Ovary (tissue), 9 donors: ENCODE measurements around the gene TXNRD3. TPM values are rescaled to one million over a fixed set of nuclear protein-coding genes. Genes with fewer than 3 reads are reported as not detected.

ENCODE experiments used
- DNase-seq, 5 donors: peaks; one replicate each; pipeline ENCODE4 v3.0.0-alpha.2; 2019 to 2020
- H3K27ac ChIP-seq, 2 donors: fragments of 200-600 bp; one replicate each; pipeline versions ENCODE4 v1.5.1 to v1.8.0; 2019 to 2022
- H3K27me3 ChIP-seq: fragments of 200-600 bp; one replicate; pipeline ENCODE4 v1.8.0; 2022
- H3K36me3 ChIP-seq: fragments of 200-600 bp; sonication (generic); one replicate; pipeline ENCODE4 v1.5.1; 2019
- H3K4me1 ChIP-seq: one replicate; pipeline ENCODE4 v1.8.1; 2013; ENCODE audit warnings: mild to moderate bottlenecking, moderate library complexity; ENCODE audit not compliant: insufficient read depth
- H3K4me3 ChIP-seq: fragments of 200-600 bp; sonication (generic); one replicate; pipeline ENCODE4 v1.5.1; 2017
- H3K9me3 ChIP-seq, 2 donors: fragments of 200-600 bp in 1 of 2; sonication (generic) in 1 of 2; one replicate each; pipeline versions ENCODE4 v1.5.1 to v1.8.1; 2013 to 2019; ENCODE audit warnings: mild to moderate bottlenecking in 1 of 2, moderate library complexity in 1 of 2
- CTCF ChIP-seq, 3 donors: fragments of 450-650 bp in 2 of 3; fragments of 200-600 bp in 1 of 3; IDR thresholded peaks; one replicate each; pipeline versions ENCODE4 v1.5.1 to v1.8.0; 2016 to 2022; ENCODE audit warnings: antibody characterized with exemption in 3 of 3, mild to moderate bottlenecking in 1 of 3
- EP300 ChIP-seq: sonication (generic); formaldehyde crosslinking; IDR thresholded peaks from one replicate; pipeline ENCODE4 v1.6.1; 2017; ENCODE audit warnings: antibody characterized with exemption
- POLR2A ChIP-seq: fragments of 450-650 bp; IDR thresholded peaks from one replicate; pipeline ENCODE4 v1.6.1; 2017; ENCODE audit warnings: antibody characterized with exemption, mild to moderate bottlenecking, moderate library complexity
- WGBS, 3 donors: extraction: QIAGEN DNeasy Blood & Tissue Kit in 1 of 3; methylation state at CpG; one replicate each; pipeline versions ENCODE4 v1.1.5 to v1.1.7; 2013 to 2017; 5-methylcytosine and 5-hydroxymethylcytosine counted together
- intact Hi-C, 4 donors: fragments of 100-400 bp; cut with DNase I; formaldehyde crosslinking; loops; one replicate each; pipeline versions ENCODE4 v1.11.0 to v1.15.1; 2022 to 2023
- polyA plus RNA-seq, 2 donors: library from polyadenylated mRNA; stranded (reverse); fragments of 200-250 nt in 1 of 2; fragments of 350-450 nt in 1 of 2; fragmentation: Illumina TruSeq in 1 of 2; extraction: RNeasy Lipid Tissue Mini Kit (QIAGEN cat#74804) in 1 of 2; gene quantifications; one replicate each; pipeline ENCODE4 v1.2.3, GENCODE V29; 2013 to 2014
- total RNA-seq, 7 donors: library from RNA; depleted of rRNA in 2 of 7; stranded (reverse); fragments of >200 nt in 2 of 7; fragmentation: NEBNext Ultra II Directional in 3 of 7; extraction: Animal tissue kit (Norgen Biotek cat#: 25700) in 3 of 7; gene quantifications; one replicate each; pipeline versions ENCODE4 v1.1.0 to v1.2.4, GENCODE V29; 2016 to 2023
- donor health status: DM: no; HTN: no; CAD: no; lungs with moderate emphysema.
- donor health status: DM: no; HTN: no; CAD: no.
- donor health status: Bipolar disorder and iron deficiency.
- donor health status: DM: yes; HTN: yes; CAD: no.
- donor health status: DM: no; HTN: no; CAD: no.
- donor health status: DM: yes; HTN: yes; CAD: no.

TXNRD3 gene
- total and polyA plus RNA-seq, 9 donors, result 10.1 to 25.3 (median 19.6) TPM

- 72 to 87% (median 77%) methylated on average over 8 of the region's 8 CpGs for WGBS, 3 donors
- peaks cover 1% of the 10 kb centered on the region for H3K4me1 ChIP-seq
- no peaks in the 10 kb centered on the region for H3K9me3 ChIP-seq
- DNase-seq, result no peak
- intact Hi-C loops, result no loop called here
- H3K27ac ChIP-seq, result no peak overlapping the region
- no peak for TF ChIP-seq CTCF (IDR thresholded peaks at IDR 0.05)
- no peak for TF ChIP-seq EP300
- TF ChIP-seq POLR2A, result no peak
- H3K36me3 ChIP-seq, result no peaks in the 10 kb centered on the region
- no peaks in the 10 kb centered on the region for H3K27me3 ChIP-seq
- no peak overlapping the region for H3K4me3 ChIP-seq
Measured at GRCh38 chr3:126656371-126657134, 1.6 kb upstream of the TXNRD3 start.

GRCh38 chr3:126655887-126656286, 963 bp upstream of the TXNRD3 start:
- H3K4me3 ChIP-seq, result no peak overlapping the region

GRCh38 chr3:126649556-126650092, 5.3 kb downstream of the TXNRD3 start:
- Histone ChIP-seq H3K4me1 (peaks cover 1% of the 10 kb centered on the region), H3K27ac (no peak overlapping the region), H3K27me3 (no peaks in the 10 kb centered on the region), H3K9me3 (no peaks in the 10 kb centered on the region), H3K4me3 (no peak overlapping the region), H3K36me3 (no peaks in the 10 kb centered on the region)
- WGBS, 3 donors, result 81 to 92% (median 89%) methylated on average over 2 of the region's 2 CpGs
- TF ChIP-seq EP300, result no peak
- TF ChIP-seq POLR2A, result no peak
- no peak for TF ChIP-seq CTCF (IDR thresholded peaks at IDR 0.05)
- no peak for DNase-seq
- intact Hi-C loops, result no loop called here

More at GRCh38 chr3:126655887-126656286, 963 bp upstream of the TXNRD3 start:
- H3K4me1 ChIP-seq, result peaks cover 1% of the 10 kb centered on the region
- 88 to 94% (median 92%) methylated on average over 11 of the region's 11 CpGs for WGBS, 3 donors
- H3K27ac ChIP-seq, result no peak overlapping the region
- TF ChIP-seq EP300 (no peak), CTCF (IDR thresholded peaks at IDR 0.05) (no peak), POLR2A (no peak)
- H3K9me3 ChIP-seq, result no peaks in the 10 kb centered on the region
- intact Hi-C loops, result no loop called here
- no peaks in the 10 kb centered on the region for H3K36me3 ChIP-seq
- DNase-seq, result no peak
- H3K27me3 ChIP-seq, result no peaks in the 10 kb centered on the region

- TF ChIP-seq EP300, result no peak
- no peak for TF ChIP-seq CTCF (IDR thresholded peaks at IDR 0.05)
- no peak for TF ChIP-seq POLR2A
- no peaks in the 10 kb centered on the region for H3K27me3 ChIP-seq
- no peaks in the 10 kb centered on the region for H3K9me3 ChIP-seq
- H3K4me3 ChIP-seq, result no peak overlapping the region
- DNase-seq, result no peak
- no peaks in the 10 kb centered on the region for H3K36me3 ChIP-seq
- no peaks in the 10 kb centered on the region for H3K4me1 ChIP-seq
- intact Hi-C loops, result no loop called here
- no peak overlapping the region for H3K27ac ChIP-seq
- WGBS, 3 donors, result 48 to 70% (median 49%) methylated on average over 1 of the region's 1 CpG
Measured at GRCh38 chr3:126646674-126647073, 8.2 kb downstream of the TXNRD3 start.
